COR-L47 (cell line): ENCODE data around the gene RPTOR.
"Not testable (repeated sequence)": the region's sequence is repeated elsewhere in the genome, so short reads cannot be mapped to it uniquely, and the experiment has no call there.

Experiments
- DNase-seq: peaks from one replicate; lab custom pipeline; 2025; lab: John Stamatoyannopoulos, UW

RPTOR gene

DNA sequence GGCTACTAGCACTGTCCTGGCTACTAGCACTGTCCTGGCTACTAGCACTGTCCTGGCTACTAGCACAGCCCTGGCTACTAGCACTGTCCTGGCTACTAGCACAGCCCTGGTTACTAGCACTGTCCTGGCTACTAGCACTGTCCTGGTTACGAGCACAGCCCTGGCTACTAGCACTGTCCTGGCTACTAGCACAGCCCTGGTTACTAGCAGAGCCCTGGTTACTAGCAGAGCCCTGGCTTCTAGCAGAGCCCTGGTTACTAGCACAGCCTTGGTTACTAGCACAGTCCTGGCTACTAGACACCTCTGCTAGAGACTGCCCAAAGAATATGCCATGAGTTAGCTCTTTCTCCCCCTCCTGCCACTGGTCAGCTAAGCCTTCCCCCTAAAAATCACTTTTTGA, 200.1 kb downstream of the RPTOR start:
- DNase-seq = not testable (repeated sequence)

DNA sequence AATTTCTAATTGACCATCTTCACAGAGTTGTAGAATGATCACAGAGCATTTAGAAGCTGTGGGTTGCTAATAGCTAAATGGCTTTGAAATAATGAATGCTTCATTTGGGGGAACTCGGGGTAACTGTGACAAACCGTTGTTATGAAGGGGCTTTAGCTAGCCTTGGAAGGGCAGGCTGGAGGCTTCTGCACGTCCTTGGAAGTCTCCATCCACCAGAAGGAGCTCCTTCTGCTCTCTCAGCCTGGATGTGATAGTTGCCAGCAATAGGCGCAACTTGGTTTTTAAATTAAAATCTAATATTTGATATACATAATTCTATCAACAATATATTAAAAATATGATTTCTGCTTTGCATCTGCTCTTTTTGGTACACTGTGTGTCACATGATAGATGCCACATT, 200.5 kb downstream of the RPTOR start:
- no peak for DNase-seq

DNA sequence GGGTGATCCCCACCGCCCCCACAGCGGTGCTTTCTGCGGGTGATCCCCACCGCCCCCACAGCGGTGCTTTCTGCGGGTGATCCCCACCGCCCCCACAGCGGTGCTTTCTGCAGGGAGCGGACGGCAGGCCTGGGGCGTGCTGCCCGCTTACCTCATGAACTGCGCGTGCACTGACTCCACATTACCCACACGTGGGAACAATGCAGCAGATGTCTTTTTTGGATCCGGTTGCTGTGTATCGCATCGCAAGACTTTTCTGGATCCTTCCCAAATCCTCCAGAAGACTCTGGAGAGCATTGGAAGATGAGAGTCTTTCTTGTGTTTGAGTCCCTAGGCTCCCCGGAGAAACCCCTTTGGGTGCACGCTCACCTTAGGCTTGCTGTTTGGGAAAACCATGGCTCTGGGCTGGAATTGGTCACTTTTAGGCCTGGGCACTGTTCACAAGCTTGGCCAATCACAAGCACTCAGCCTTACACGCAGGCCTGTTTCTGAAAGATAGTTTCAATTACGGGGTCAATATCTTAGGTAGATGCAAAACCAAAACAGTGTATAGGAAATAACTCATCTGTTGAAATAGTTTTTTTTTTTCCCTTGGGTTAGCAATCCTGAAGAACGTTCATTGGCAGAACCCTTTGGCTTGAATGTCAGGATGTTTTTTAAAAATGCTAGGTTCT, 201.8 kb downstream of the RPTOR start:
- no peak for DNase-seq

DNA sequence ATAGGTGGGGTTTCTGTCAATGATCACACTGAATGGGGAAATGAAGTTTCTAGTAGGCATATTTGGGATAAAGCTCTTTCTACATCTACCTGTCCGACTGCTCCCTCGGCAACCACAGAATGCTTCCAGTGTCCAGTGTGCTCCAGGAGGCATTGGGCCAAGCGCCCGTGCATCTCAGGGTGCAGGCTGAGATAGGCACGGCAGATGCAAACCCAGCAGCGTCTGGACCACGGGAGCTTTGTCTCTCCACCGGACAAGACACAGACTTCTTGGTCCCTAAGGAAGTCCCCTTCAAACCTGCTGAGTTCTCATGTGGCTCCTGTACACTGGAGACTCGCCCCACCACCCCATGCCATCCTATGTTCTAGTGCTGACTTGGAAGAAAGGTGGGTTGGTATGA, 202.8 kb downstream of the RPTOR start:
- no peak for DNase-seq

DNA sequence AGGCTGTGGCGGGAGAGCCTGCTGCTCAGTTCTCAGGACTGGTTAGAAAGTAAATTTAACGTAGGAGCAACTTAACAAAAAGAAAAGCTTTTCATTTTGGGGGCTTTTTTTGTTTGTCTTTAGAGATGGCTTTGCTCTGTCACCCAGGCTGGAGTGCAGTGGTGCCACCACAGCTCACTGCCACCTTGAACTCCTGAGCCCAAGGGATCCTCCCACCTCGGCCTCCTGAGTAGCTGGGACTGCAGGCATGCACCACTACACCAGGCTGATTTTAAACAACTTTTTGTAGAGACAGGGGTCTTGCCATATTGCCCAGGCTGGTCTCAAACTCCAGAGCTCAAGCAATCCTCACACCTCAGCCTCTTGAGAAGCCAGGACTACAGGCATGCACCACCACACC, 205.0 kb downstream of the RPTOR start:
- DNase-seq = no peak

DNA sequence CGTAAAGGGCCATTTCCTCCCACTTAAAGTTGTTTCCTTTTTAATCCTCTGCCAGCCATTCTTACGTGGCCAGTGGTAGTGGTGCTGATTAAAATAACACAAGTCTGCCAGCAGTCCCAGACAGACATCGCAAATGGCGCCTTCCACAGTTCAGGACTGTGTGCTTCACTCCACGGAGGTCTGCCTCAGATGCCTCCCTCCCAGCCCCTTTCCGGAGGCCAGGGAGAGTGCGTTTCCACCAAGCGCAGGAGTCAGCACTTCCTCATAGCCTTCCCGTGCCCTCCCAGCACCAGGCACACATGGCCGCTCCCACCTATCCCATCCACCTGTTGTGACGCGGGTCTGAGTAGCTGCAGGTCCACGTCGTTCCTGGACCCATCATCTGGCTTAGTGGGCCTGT, 205.6 kb downstream of the RPTOR start:
- DNase-seq = no peak

DNA sequence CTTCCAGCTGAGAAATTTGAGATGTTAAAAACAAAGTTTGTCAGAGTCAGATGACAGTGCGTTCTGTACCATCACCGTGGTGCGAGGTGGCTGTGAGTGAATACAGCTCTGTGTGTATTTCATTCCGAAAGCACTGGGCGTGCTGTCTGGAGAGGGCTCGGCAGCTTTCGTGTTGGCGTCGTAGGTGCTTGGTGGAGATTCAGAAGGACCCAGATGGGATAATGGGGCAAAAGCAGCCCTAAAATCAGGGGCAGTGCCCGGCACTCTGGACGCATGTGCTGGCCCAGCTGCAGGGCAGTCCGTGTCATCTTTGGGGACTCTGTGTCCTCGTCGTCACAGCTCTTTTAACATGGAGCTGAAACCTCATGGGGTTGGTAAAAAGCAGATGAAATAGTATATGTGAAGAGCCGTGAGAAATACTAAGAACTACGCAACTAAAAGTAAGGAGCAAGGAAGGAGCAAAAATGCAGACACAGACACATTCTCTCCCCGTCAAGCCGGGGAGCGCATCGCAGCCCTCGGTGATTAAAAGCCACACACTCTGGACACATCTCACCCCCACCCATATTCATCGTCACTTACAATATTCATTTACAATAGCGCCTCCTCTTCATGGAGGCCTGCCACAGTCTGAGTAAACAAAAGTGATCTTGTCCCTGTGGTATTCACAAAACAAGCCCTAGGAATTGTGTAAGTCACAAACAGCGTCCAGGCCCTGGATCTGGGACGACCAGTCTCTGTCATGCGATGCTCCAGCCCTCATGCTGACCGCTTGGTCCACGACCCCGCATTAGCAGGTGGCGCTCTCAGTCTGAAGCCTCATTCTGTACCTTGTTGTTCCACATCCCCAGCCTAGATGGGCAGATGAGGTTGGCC, 206.7 kb downstream of the RPTOR start:
- DNase-seq = no peak

DNA sequence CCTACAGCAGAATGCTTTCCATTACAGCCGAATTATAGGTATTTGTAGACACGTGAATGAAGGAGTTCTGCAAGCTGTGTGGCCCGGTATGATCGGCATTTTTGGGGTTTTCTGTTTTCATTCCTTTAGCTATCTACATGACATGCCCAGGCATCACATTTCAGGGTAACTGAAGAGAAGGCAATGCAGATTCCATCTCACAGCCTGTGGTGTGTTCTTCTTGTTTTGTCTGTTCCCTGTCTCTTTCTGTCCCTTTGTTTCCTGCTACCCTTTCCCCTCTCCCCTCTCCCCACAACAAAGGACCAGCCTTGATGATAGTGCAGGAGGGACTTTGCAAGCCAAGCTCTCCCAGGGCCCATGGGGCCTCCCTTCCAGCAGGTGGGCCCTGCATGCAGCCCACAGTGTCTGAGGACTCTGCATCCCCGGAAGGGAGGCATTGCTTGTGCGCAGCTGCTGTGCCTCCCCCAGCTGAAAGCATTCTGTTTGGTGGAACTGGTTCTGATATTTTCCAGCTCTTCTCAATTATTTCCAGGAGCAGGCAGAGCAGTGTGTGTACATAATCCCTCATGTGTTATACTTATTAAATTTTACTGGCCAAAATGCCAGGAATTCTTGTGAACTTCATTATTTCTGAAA, 207.4 kb downstream of the RPTOR start:
- DNase-seq = no peak

DNA sequence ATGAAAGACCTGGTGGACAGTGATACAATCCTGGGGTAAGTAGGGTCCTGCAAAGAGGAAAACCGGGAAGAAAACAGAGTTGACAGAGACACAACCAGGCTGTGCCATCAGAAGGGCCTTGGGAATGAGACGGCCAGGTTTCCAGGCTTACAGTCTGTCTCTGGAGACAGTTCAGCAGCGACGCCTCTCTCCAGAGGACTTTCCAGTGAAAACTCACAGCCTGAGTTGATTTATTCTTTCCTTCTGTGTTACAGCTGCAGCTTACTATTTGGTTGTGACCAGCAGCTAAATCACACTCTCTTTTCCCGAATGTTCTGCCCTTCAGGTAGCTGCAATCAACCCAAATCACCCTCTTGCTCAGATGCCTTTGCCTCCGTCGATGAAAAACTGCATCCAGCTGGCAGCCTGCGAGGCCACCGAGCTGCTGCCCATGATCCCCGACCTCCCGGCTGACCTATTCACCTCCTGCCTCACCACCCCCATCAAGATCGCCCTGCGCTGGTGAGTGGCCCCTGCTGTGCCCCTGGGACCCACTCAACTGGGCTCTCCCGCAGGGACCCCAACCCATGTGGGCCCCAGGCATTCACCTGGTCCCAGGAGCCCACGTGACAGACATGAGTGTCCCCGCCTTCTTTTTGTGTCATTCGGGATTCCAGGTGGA, 209.2 kb downstream of the RPTOR start:
- no peak for DNase-seq

DNA sequence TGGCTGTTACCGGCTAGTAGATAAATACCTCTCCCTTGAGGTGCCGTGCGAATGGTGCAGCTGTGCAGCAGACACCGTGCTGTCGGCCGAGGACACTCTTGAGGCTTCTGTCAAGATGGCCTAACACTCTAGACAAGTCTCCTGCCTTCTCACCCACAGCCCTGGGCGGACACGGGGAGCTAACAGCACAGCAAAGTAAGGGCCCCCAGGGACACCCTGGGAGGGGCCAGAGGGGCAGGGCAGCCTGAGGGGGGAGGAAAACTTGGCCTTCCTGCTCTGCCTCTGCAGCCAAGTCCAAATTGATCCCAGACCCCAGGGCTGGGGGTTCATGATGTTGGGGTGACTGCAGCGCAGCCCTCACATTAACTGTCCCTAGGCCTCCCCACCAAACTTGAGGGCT, 210.2 kb downstream of the RPTOR start:
- DNase-seq = no peak

DNA sequence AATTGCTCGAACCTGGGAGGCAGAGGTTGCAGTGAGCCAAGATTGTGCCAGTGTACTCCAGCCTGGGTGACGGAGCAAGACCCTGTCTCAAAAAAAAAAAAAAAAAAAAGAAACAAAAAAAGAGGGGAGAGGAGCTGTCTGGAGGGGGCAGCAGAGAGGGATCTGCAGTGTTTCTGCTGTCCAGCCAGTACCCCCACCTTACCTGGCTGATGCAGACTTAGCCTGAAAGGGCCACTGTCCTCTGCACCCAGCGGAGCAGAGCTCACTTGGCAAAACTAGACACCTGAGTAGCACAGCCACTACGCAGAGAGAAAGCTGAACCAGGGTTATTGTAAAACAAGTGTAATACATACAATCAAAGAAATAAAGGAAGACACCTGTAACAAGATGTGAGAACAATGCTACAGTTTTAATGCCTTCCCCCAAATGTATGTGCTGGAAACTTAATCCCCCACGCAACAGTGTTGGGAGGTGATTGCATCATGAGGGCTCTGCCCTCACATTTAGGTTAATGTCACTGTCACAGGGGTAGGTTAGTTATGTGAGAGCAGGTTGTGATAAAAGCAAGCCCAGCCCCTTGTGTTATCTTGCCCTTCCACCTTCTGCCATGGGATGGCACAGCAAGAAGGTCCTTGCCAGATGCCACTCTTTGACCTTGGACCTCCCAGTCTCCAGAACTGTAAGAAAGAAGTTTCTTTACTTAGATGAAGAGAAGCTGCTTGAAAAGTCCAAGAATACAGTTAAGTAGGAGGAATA, 211.2 kb downstream of the RPTOR start:
- DNase-seq = no peak

DNA sequence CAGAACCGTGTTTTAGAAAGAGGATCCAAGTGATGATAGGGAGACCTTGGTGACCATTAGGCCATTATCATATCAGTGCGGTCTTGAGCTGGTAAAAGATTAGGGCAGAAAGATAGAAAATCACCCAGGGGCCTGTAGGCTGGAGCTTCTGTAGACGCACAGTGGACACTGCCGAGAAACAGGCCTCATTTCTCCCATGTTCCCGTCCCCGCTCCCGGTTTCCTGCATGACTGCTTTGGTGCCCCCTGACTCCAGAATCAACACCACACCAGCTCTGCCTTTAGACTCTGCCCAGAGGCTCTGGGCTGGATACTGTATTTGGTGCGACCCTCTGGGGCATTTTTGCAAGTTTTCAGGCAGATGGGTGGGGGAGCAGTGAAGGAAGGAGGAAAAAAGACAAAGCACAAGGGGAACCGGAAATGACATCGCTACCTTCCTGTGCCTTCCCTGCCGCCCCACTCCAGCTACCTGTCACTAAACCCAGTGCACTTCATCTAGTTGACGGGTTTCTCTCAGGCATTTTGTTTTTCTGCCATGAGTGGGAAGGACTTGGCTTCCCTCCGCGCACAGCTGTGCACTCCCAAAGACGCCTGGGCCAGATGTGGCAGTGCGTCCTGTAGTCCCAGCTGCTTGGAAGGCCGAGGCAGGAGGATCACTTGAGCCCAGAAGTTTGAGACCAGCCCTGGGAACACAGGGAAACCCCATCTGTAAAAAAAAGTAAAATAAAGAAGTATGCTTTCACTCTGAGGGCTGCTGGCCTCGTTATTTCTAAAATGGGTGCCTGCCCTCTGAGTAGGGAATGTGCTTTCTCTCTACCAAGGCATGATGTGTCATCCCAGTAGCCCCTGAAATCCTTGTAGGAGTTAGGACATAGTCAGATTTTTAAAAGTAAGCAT, 214.1 kb downstream of the RPTOR start:
- DNase-seq = no peak

DNA sequence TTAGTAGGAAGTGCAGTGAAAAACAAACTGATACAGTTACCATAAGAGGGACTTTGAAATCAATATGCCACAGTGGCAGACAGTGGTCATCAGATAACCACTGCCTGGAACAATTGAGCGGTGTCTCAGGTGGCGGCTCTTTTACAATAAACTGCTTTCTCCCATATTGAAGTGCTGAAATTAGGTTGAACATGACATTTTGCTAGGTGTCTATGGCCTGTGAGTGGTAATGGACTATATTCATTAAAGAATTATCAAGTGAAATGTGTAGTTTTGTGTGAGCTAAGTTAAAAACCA, 214.7 kb downstream of the RPTOR start:
- DNase-seq = no peak

DNA sequence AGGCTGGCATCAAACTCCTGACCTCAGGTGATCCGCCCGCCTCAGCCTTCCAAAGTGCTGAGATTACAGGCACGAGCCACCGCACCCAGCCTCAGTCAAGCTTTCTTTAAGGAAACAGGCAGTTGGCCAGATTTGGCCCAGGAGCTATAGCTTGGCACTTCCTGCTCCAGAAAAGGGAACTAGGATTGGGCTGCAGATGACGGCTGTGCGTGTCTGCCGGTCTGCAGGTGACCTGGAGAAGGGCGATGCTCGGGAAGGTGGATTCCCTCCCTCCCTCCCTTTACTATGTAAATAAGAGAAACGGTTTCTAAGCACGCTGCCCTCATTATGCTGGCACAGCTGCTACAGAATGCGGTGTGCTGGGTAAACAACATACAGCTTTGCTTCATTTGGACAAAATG, 215.9 kb downstream of the RPTOR start:
- peak; percentile 72 for DNase-seq

DNA sequence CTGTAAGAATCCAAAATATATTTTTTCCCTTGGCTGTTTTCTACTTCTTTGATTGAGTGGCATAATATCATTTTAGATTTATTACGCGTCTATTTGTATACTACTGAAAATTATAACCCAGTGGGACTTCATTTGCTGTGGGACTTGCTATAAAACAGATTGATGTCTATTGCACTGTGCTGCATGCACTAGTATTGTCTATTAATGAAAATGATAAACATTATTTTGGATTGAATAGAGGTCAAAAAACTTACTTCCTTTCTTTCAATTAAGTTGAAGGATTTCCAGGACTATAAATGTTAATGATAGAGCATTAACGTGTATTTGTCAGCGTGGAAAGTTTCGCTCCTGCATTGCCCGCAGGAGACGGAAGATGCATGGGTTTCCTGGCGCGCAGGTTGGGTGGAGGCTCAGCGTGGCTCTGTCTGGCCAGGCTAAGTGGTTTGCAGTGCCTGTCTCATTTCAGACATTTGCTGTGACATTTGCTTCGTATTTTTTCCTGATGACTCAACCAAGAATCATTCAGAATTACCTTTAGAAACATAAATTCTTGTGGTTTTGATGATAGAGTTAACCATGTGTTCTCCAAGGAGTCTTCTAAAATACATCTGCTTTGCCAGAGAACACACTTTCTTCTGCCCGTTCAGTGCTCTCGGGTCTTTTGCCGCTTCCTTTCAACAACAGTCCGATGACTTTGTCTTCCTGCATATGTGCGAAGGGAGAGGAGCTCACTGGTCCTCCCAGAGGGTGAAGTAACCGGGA, 216.7 kb downstream of the RPTOR start:
- DNase-seq = no peak

DNA sequence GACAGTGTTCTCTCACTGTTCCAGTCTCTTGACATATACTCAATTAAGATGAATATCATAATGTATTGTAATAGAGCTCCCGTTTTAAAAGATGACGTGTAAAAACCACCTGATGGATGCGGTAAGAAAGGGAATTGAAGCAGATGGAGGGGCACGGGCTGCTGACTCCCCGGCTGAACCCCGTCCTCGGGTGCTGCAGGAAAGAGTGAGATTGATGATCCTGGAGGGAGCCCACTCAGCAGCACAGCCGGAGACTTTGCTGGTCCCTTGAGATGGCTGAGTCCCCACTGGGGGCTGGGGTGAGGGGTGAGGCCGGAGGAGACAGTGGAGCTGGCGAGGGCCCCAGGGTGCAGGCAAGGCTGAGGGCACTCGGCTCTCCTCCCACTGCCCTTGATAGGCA, 217.4 kb downstream of the RPTOR start:
- no peak for DNase-seq

DNA sequence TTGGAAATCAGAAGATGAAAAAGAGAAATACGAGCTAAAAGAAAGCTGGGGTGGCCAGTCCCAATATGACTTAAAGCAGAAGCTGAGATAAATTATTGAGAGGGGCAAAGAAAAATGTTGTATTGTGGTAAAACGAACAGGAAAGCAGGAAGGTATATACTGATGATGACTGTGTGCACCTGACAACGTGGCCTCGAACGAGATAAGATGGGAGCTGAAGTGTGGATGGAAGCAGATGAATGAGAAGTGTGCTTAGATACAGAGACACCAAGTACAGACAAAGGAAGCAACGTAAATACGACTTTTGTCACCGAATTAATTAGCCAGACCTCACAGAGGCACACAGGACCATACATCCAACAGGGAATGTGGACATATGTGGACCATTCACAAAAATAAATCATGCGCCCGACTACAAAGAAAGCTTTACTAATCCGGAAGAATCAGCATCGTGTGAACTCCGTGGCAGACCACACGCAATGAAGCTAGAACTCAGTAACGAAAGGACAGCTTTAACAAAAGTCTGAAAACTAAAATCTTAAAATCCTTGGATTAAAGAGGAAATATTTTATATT, 218.7 kb downstream of the RPTOR start:
- DNase-seq = no peak

DNA sequence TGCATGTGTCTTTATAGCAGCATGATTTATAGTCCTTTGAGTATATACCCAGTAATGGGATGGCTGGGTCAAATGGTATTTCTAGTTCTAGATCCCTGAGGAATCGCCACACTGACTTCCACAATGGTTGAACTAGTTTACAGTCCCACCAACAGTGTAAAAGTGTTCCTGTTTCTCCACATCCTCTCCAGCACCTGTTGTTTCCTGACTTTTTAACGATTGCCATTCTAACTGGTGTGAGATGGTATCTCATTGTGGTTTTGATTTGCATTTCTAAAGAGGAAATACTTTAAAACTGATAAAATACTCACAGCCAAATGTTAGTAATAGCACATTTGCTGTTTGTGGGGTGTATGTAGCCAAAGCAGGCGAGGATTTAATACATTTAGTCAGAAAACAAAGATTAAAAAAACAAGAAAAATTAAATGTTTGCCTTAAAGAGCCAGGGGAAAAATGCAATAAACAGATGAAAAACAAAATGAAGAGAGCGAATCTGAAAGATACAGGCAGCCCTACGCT, 220.0 kb downstream of the RPTOR start:
- DNase-seq = not testable (repeated sequence)

DNA sequence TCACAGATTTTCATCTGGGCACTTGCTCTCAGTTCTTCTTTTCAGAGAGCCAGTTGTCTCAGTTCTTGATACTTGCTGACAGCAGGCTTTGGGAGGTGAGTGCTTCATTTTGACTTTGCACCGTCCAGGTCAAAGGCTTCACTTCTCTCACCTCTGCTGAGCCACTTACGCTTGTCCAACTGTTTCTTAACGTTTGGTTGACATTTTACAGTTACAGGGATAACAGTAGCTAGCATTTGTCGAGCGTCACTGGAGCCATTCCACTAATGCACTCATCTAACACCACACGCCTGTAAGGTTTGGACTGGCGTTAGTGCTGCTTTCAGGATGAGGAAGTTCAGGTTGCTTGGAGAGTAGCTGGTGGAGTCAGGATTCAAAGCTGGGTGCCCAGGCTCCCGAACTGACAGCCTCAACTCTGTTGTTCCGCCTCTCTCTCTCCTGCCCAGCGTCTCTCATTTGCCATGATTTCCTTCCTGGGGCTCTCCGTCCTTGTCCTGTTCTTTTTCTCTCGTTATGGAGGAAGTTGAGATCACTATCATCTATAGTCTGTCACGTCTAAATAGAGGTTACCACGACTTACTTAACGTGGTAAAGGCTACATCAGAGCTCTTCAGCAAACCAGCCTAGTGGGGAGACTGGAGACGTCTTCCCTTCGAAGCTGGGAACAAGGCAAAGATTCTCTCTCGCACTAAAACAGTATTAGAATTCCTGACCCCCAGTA, 220.8 kb downstream of the RPTOR start:
- DNase-seq = no peak
